ENCODE results near the gene KRTAP2-3.
"Not testable (repeated sequence)": the region's sequence is repeated elsewhere in the genome, so short reads cannot be mapped to it uniquely, and the experiment has no call there.

DNA sequence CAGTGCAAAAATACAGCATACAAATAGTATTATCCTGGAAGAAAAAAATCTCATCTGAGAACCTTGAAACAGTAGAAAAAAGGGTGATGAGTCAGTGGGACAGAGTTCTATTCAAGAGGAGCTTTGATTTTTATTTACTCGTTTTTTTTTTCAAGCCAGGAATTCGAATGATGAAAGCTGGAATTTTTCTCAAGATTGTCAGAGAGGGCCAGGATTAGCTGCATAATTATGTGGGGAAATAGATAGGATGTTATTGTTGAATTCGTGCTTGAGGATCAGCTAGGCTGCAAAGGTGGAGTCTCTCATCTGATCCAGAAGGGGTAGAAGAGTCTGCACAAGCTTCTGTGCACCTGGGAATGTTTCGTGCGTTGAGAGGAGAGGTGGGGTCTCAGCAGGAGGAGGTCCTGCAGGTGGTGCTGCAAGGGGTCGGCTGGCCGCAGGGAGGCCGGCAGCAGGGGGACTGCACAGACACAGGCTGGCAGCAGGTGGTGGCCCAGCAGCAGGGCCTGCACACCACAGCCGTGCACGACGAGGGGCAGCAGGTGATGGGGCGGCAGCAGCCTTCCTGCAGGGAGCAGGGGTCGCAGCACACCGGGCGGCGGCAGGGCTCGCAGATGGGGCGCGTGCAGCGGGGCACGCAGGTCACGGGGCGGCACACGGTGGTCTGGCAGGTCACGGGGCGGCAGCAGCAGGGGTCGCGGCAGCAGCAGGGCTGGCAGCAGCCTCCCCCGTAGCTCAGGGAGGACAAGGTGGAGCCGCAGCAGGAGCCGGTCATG lies 450 bp downstream of the KRTAP2-3 start:
- not testable (repeated sequence) for TF ChIP-seq TAF1 (IDR thresholded peaks at IDR 0.05; ENCODE audit: low read depth); EP300 (conservative IDR thresholded peaks at IDR 0.05; ENCODE audit: poor library complexity, severe bottlenecking); MXI1 (conservative IDR thresholded peaks at IDR 0.05; ENCODE audit: poor library complexity, severe bottlenecking); REST (IDR thresholded peaks at IDR 0.05; ENCODE audit: borderline replicate concordance); EZH2 (IDR thresholded peaks at IDR 0.05; ENCODE audit: borderline replicate concordance, insufficient read depth, low read length, poor library complexity, severe bottlenecking)
- TF ChIP-seq, protein P1, sequence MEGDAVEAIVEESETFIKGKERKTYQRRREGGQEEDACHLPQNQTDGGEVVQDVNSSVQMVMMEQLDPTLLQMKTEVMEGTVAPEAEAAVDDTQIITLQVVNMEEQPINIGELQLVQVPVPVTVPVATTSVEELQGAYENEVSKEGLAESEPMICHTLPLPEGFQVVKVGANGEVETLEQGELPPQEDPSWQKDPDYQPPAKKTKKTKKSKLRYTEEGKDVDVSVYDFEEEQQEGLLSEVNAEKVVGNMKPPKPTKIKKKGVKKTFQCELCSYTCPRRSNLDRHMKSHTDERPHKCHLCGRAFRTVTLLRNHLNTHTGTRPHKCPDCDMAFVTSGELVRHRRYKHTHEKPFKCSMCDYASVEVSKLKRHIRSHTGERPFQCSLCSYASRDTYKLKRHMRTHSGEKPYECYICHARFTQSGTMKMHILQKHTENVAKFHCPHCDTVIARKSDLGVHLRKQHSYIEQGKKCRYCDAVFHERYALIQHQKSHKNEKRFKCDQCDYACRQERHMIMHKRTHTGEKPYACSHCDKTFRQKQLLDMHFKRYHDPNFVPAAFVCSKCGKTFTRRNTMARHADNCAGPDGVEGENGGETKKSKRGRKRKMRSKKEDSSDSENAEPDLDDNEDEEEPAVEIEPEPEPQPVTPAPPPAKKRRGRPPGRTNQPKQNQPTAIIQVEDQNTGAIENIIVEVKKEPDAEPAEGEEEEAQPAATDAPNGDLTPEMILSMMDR (IDR thresholded peaks at IDR 0.05; ENCODE audit: poor library complexity, severe bottlenecking) = not testable (repeated sequence)
